ENCODE measurements around the gene TNFAIP3. TPM values are rescaled to one million over a fixed set of nuclear protein-coding genes. Genes with fewer than 3 reads are reported as not detected.
"Not testable (repeated sequence)": the region's sequence is repeated elsewhere in the genome, so short reads cannot be mapped to it uniquely, and the experiment has no call there.

Gene TNFAIP3
- total RNA-seq, 2 donors from 2014 or later: 21.9 to 26.3 TPM

- H3K27ac ChIP-seq: no peak overlapping the region
- TF ChIP-seq, protein P1, sequence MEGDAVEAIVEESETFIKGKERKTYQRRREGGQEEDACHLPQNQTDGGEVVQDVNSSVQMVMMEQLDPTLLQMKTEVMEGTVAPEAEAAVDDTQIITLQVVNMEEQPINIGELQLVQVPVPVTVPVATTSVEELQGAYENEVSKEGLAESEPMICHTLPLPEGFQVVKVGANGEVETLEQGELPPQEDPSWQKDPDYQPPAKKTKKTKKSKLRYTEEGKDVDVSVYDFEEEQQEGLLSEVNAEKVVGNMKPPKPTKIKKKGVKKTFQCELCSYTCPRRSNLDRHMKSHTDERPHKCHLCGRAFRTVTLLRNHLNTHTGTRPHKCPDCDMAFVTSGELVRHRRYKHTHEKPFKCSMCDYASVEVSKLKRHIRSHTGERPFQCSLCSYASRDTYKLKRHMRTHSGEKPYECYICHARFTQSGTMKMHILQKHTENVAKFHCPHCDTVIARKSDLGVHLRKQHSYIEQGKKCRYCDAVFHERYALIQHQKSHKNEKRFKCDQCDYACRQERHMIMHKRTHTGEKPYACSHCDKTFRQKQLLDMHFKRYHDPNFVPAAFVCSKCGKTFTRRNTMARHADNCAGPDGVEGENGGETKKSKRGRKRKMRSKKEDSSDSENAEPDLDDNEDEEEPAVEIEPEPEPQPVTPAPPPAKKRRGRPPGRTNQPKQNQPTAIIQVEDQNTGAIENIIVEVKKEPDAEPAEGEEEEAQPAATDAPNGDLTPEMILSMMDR (IDR thresholded peaks at IDR 0.05): no peak
- H3K4me3 ChIP-seq: no peak overlapping the region
- no peaks in the 10 kb centered on the region for H3K36me3 ChIP-seq
- ATAC-seq (ENCODE audit: insufficient number of reproducible peaks, low FRiP score, low read depth) (no peak), DNase-seq (ENCODE audit: low spot score) (no peak)
- no peaks in the 10 kb centered on the region for H3K9me3 ChIP-seq
- H3K27me3 ChIP-seq (replicated peaks; ENCODE audit: insufficient read depth): no peaks in the 10 kb centered on the region
- no peaks in the 10 kb centered on the region for H3K4me1 ChIP-seq (ENCODE audit: control insufficient read depth in 1 of 2, low read depth in 2 of 2)
These were observed 26.1 kb downstream of the TNFAIP3 start for GRCh38 chr6:137893181-137893580.

GRCh38 chr6:137893726-137894125 is 26.7 kb downstream of the TNFAIP3 start:
- Histone ChIP-seq H3K4me1 (ENCODE audit: control insufficient read depth in 1 of 2, low read depth in 2 of 2) (no peaks in the 10 kb centered on the region), H3K27ac (no peak overlapping the region), H3K4me3 (no peak overlapping the region), H3K27me3 (replicated peaks; ENCODE audit: insufficient read depth) (no peaks in the 10 kb centered on the region), H3K36me3 (no peaks in the 10 kb centered on the region), H3K9me3 (no peaks in the 10 kb centered on the region)
- DNase-seq (ENCODE audit: low spot score) (no peak), ATAC-seq (ENCODE audit: insufficient number of reproducible peaks, low FRiP score, low read depth) (no peak)
- TF ChIP-seq, protein P1 (IDR thresholded peaks at IDR 0.05): no peak

GRCh38 chr6:137894378-137894777 is 27.3 kb downstream of the TNFAIP3 start:
- DNase-seq (ENCODE audit: low spot score); H3K36me3 ChIP-seq; ATAC-seq (ENCODE audit: insufficient number of reproducible peaks, low FRiP score, low read depth): not testable (repeated sequence)

DNA sequence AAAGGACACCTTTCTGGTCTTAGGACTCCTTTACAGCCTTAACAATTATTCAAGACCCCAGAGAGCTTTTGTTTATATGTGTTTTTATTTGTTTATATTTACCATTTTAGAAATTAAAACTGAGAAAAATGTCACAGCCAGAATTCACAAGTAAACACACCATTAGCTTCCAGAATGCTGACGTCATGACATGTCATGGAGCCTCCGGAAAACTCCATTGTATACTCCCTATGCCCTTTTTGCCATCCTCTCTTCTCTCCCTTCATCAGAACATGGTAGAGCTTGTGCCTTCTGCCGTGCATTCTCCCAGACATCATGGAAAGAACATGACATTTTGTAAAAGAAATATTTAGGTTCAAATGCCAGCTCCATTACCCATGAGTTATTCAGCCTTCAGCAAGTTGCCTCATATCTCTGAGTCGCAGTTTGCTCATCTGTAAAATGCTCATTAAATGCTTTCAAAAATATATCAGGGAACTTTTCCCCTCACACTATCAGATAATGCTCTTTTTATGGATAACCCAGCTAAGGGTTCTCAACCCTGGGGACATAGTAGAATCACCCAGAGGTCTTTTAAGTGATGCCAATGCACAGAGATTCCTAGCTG is 27.8 kb downstream of the TNFAIP3 start:
- Histone ChIP-seq H3K36me3 (no peaks in the 10 kb centered on the region), H3K27me3 (replicated peaks; ENCODE audit: insufficient read depth) (no peaks in the 10 kb centered on the region), H3K4me1 (ENCODE audit: control insufficient read depth in 1 of 2, low read depth in 2 of 2) (no peaks in the 10 kb centered on the region), H3K9me3 (no peaks in the 10 kb centered on the region), H3K27ac (no peak overlapping the region), H3K4me3 (no peak overlapping the region)
- ATAC-seq (ENCODE audit: insufficient number of reproducible peaks, low FRiP score, low read depth) (no peak), DNase-seq (ENCODE audit: low spot score) (no peak)
- TF ChIP-seq, protein P1 (IDR thresholded peaks at IDR 0.05): no peak

More at GRCh38 chr6:137894378-137894777, 27.3 kb downstream of the TNFAIP3 start:
- H3K9me3 ChIP-seq; H3K27ac ChIP-seq; H3K4me3 ChIP-seq; H3K27me3 ChIP-seq (replicated peaks; ENCODE audit: insufficient read depth); H3K4me1 ChIP-seq (ENCODE audit: control insufficient read depth in 1 of 2, low read depth in 2 of 2): not testable (repeated sequence)

DNA sequence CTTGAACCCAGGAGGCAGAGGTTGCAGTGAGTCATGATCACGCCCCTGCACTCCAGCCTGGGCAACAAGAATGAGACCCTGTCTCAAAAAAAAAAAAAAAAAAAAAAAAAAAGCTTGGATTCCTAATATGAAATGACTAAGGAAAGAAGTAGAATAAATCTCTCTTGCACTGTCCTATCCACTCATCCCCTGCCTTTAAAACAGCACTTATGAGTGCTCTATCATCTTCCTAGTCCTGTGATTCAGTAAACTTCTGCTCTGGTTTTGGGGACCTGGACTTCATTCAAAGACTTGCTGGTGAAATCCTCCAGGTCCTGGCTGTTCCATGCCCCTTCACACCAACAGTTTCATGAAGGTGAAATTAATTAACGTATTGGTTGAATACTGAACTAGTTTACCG is 29.6 kb downstream of the TNFAIP3 start:
- H3K27ac ChIP-seq: no peak overlapping the region
- TF ChIP-seq, protein P1 (IDR thresholded peaks at IDR 0.05): no peak
- DNase-seq (ENCODE audit: low spot score) (no peak), ATAC-seq (ENCODE audit: insufficient number of reproducible peaks, low FRiP score, low read depth) (no peak)
- no peaks in the 10 kb centered on the region for H3K36me3 ChIP-seq
- no peaks in the 10 kb centered on the region for H3K4me1 ChIP-seq (ENCODE audit: control insufficient read depth in 1 of 2, low read depth in 2 of 2)
- no peaks in the 10 kb centered on the region for H3K9me3 ChIP-seq
- no peak overlapping the region for H3K4me3 ChIP-seq
- no peaks in the 10 kb centered on the region for H3K27me3 ChIP-seq (replicated peaks; ENCODE audit: insufficient read depth)

- ATAC-seq (ENCODE audit: insufficient number of reproducible peaks, low FRiP score, low read depth): no peak
These were observed 33.8 kb downstream of the TNFAIP3 start for GRCh38 chr6:137900815-137901214.

More at GRCh38 chr6:137900815-137901214, 33.8 kb downstream of the TNFAIP3 start:
- H3K4me3 ChIP-seq: no peak overlapping the region
- no peaks in the 10 kb centered on the region for H3K9me3 ChIP-seq
- no peaks in the 10 kb centered on the region for H3K36me3 ChIP-seq
- no peak for DNase-seq (ENCODE audit: low spot score)
- TF ChIP-seq, protein P1 (IDR thresholded peaks at IDR 0.05): no peak
- no peak overlapping the region for H3K27ac ChIP-seq
- no peaks in the 10 kb centered on the region for H3K27me3 ChIP-seq (replicated peaks; ENCODE audit: insufficient read depth)
- H3K4me1 ChIP-seq (ENCODE audit: control insufficient read depth in 1 of 2, low read depth in 2 of 2): no peaks in the 10 kb centered on the region
